Measurements from ENCODE around the gene ZNF423.
"Not testable (repeated sequence)": the region's sequence is repeated elsewhere in the genome, so short reads cannot be mapped to it uniquely, and the experiment has no call there.

Gene ZNF423

GRCh38 chr16:49580751-49581303 lies 275.1 kb downstream of the ZNF423 start:
- DNase-seq (ENCODE audit: low read depth), result no peak

GRCh38 chr16:49578435-49579024 lies 277.4 kb downstream of the ZNF423 start:
- DNase-seq (ENCODE audit: low read depth), result no peak

GRCh38 chr16:49578018-49578417 lies 277.9 kb downstream of the ZNF423 start:
- DNase-seq (ENCODE audit: low read depth), result no peak

GRCh38 chr16:49576941-49577340 lies 279.0 kb downstream of the ZNF423 start:
- no peak for DNase-seq (ENCODE audit: low read depth)

GRCh38 chr16:49576173-49576494 lies 279.8 kb downstream of the ZNF423 start:
- DNase-seq (ENCODE audit: low read depth), result no peak

GRCh38 chr16:49575346-49576172 lies 280.4 kb downstream of the ZNF423 start:
- no peak for DNase-seq (ENCODE audit: low read depth)

GRCh38 chr16:49574826-49575225 lies 281.1 kb downstream of the ZNF423 start:
- no peak for DNase-seq (ENCODE audit: low read depth)

- DNase-seq (ENCODE audit: low read depth), result no peak
These were observed 288.0 kb downstream of the ZNF423 start for GRCh38 chr16:49567950-49568349.

- DNase-seq (ENCODE audit: low read depth), result no peak
These were observed 289.5 kb downstream of the ZNF423 start for GRCh38 chr16:49566432-49566831.

- DNase-seq (ENCODE audit: low read depth), result no peak
These were observed 291.2 kb downstream of the ZNF423 start for GRCh38 chr16:49564496-49565229.

- DNase-seq (ENCODE audit: low read depth), result no peak
These were observed 292.2 kb downstream of the ZNF423 start for GRCh38 chr16:49563666-49564065.

GRCh38 chr16:49562894-49563293 lies 293.0 kb downstream of the ZNF423 start:
- not testable (repeated sequence) for DNase-seq (ENCODE audit: low read depth)

GRCh38 chr16:49562228-49562627 lies 293.7 kb downstream of the ZNF423 start:
- no peak for DNase-seq (ENCODE audit: low read depth)

GRCh38 chr16:49560004-49560830 lies 295.7 kb downstream of the ZNF423 start:
- no peak for DNase-seq (ENCODE audit: low read depth)

GRCh38 chr16:49559242-49559641 lies 296.7 kb downstream of the ZNF423 start:
- DNase-seq (ENCODE audit: low read depth), result no peak

- no peak for DNase-seq (ENCODE audit: low read depth)
These were observed 297.5 kb downstream of the ZNF423 start for GRCh38 chr16:49558451-49558850.

- DNase-seq (ENCODE audit: low read depth), result no peak
These were observed 299.1 kb downstream of the ZNF423 start for GRCh38 chr16:49556606-49557446.

- DNase-seq (ENCODE audit: low read depth), result no peak
These were observed 299.7 kb downstream of the ZNF423 start for GRCh38 chr16:49556249-49556605.

GRCh38 chr16:49554681-49555080 lies 301.2 kb downstream of the ZNF423 start:
- no peak for DNase-seq (ENCODE audit: low read depth)

- DNase-seq (ENCODE audit: low read depth), result no peak
These were observed 303.5 kb downstream of the ZNF423 start for GRCh38 chr16:49552313-49552928.

GRCh38 chr16:49550666-49551065 lies 305.2 kb downstream of the ZNF423 start:
- DNase-seq (ENCODE audit: low read depth), result no peak
